Skeletal muscle satellite cell (primary cell): Measurements from ENCODE around the gene UBXN1. TPM values are rescaled to one million over a fixed set of nuclear protein-coding genes. Genes with fewer than 3 reads are reported as not detected.
A peak's percentile ranks its signal among the peaks of the same experiment; 100 is the strongest.

ENCODE experiments used
- H3K27me3 ChIP-seq: 2 replicates; pipeline ENCODE4 v1.7.0; 2013; ENCODE audit warnings: low read length; ENCODE audit not compliant: control insufficient read depth, insufficient read depth
- H3K36me3 ChIP-seq: 2 replicates; pipeline ENCODE4 v1.7.0; 2013; ENCODE audit warnings: mild to moderate bottlenecking, control low read depth, low read length; ENCODE audit not compliant: insufficient read depth
- H3K4me1 ChIP-seq: 2 replicates; pipeline ENCODE4 v1.7.0; 2013; ENCODE audit warnings: low read length; ENCODE audit not compliant: control insufficient read depth, insufficient read depth
- H3K4me2 ChIP-seq: 2 replicates; pipeline ENCODE4 v1.7.0; 2013; ENCODE audit warnings: mild to moderate bottlenecking, low read length
- H3K4me3 ChIP-seq: 2 replicates; pipeline ENCODE4 v1.7.0; 2013; ENCODE audit warnings: low read length
- H3K9ac ChIP-seq: 2 replicates; pipeline ENCODE4 v1.7.0; 2013; ENCODE audit warnings: mild to moderate bottlenecking, low read depth, low read length, moderate library complexity
- H3K9me3 ChIP-seq: replicated peaks from 2 replicates; pipeline ENCODE4 v1.7.0; 2013; ENCODE audit warnings: mild to moderate bottlenecking, control low read depth, low read length
- total RNA-seq: library from RNA; depleted of rRNA; stranded (reverse); fragments of >200 nt; gene quantifications from 2 replicates; pipeline ENCODE4 v1.2.3, GENCODE V29; 2012; rRNA removed

The UBXN1 gene
- 74.3 and 81.3 TPM in 2 replicates for total RNA-seq

- Histone ChIP-seq H3K4me3 (peak within 1 kb of the TSS; percentile 91), H3K36me3 (peaks cover 17% of the 10 kb centered on the region), H3K27me3 (no peaks in the 10 kb centered on the region), H3K9ac (peak within 1 kb of the TSS; percentile 96), H3K4me1 (peaks cover 24% of the 10 kb centered on the region), H3K4me2 (peak within 1 kb of the TSS; percentile 85), H3K9me3 (no peaks in the 10 kb centered on the region)
These were observed at the start of gene UBXN1 for GRCh38 chr11:62678770-62679696. UBXN1 (minus strand) TSS chr11:62679073; CDS start chr11:62678923, 150 bp downstream.

GRCh38 chr11:62728171-62728988, 49.5 kb upstream of the UBXN1 start, which contains the start of gene TTC9C:
TTC9C (plus strand) TSS chr11:62728486; CDS start chr11:62728849, 363 bp downstream.
- Histone ChIP-seq H3K36me3 (peaks cover 28% of the 10 kb centered on the region), H3K4me1 (peaks cover 17% of the 10 kb centered on the region), H3K4me3 (peak within 1 kb of the TSS; percentile 85), H3K9me3 (no peaks in the 10 kb centered on the region), H3K4me2 (peak within 1 kb of the TSS; percentile 96), H3K27me3 (no peaks in the 10 kb centered on the region), H3K9ac (peak within 1 kb of the TSS; percentile 91)

GRCh38 chr11:62727872-62728170, 48.9 kb upstream of the UBXN1 start:
- peaks cover 17% of the 10 kb centered on the region for H3K4me1 ChIP-seq
- peak overlapping the region; percentile 91 for H3K9ac ChIP-seq

GRCh38 chr11:62727165-62727871, 48.4 kb upstream of the UBXN1 start, which contains the start of gene HNRNPUL2:
HNRNPUL2 (minus strand) TSS chr11:62727457; CDS start chr11:62727156, 301 bp downstream.
- peaks cover 17% of the 10 kb centered on the region for H3K4me1 ChIP-seq
- H3K9ac ChIP-seq, result peak within 1 kb of the TSS; percentile 91
- no peaks in the 10 kb centered on the region for H3K9me3 ChIP-seq
- peak within 1 kb of the TSS; percentile 96 for H3K4me2 ChIP-seq
- peak within 1 kb of the TSS; percentile 85 for H3K4me3 ChIP-seq
- no peaks in the 10 kb centered on the region for H3K27me3 ChIP-seq
- H3K36me3 ChIP-seq, result peaks cover 30% of the 10 kb centered on the region

More at GRCh38 chr11:62727872-62728170, 48.9 kb upstream of the UBXN1 start:
- H3K4me2 ChIP-seq, result peak overlapping the region; percentile 96
- H3K36me3 ChIP-seq, result peaks cover 27% of the 10 kb centered on the region
- peak overlapping the region; percentile 85 for H3K4me3 ChIP-seq
- no peaks in the 10 kb centered on the region for H3K27me3 ChIP-seq
- H3K9me3 ChIP-seq, result no peaks in the 10 kb centered on the region

GRCh38 chr11:62726915-62727164, 48.0 kb upstream of the UBXN1 start:
- Histone ChIP-seq H3K9me3 (no peaks in the 10 kb centered on the region), H3K4me2 (peak overlapping the region; percentile 96), H3K4me3 (peak overlapping the region; percentile 85), H3K36me3 (peaks cover 35% of the 10 kb centered on the region), H3K4me1 (peaks cover 17% of the 10 kb centered on the region), H3K27me3 (no peaks in the 10 kb centered on the region), H3K9ac (peak overlapping the region; percentile 91)

GRCh38 chr11:62726156-62726914, 47.5 kb upstream of the UBXN1 start:
- Histone ChIP-seq H3K27me3 (no peaks in the 10 kb centered on the region), H3K4me1 (peaks cover 17% of the 10 kb centered on the region), H3K4me3 (peak overlapping the region; percentile 85), H3K4me2 (peak overlapping the region; percentile 96), H3K36me3 (peaks cover 40% of the 10 kb centered on the region), H3K9ac (peak overlapping the region; percentile 91), H3K9me3 (no peaks in the 10 kb centered on the region)

- Histone ChIP-seq H3K9me3 (no peaks in the 10 kb centered on the region), H3K36me3 (peaks cover 47% of the 10 kb centered on the region), H3K4me2 (peak overlapping the region; percentile 96), H3K9ac (peak overlapping the region; percentile 91), H3K4me3 (peak overlapping the region; percentile 85), H3K4me1 (peaks cover 17% of the 10 kb centered on the region), H3K27me3 (no peaks in the 10 kb centered on the region)
These were observed 46.8 kb upstream of the UBXN1 start for GRCh38 chr11:62725646-62726045.

- H3K9ac ChIP-seq, result peak overlapping the region; percentile 91
- peaks cover 60% of the 10 kb centered on the region for H3K36me3 ChIP-seq
- H3K4me3 ChIP-seq, result peak overlapping the region; percentile 85
These were observed 45.3 kb upstream of the UBXN1 start for GRCh38 chr11:62724171-62724570.

GRCh38 chr11:62721994-62722393, 43.1 kb upstream of the UBXN1 start:
- Histone ChIP-seq H3K36me3 (peaks cover 76% of the 10 kb centered on the region), H3K27me3 (no peaks in the 10 kb centered on the region), H3K4me1 (peaks cover 8% of the 10 kb centered on the region), H3K4me2 (no peak overlapping the region), H3K9ac (no peak overlapping the region), H3K9me3 (no peaks in the 10 kb centered on the region), H3K4me3 (no peak overlapping the region)

More at GRCh38 chr11:62724171-62724570, 45.3 kb upstream of the UBXN1 start:
- Histone ChIP-seq H3K27me3 (no peaks in the 10 kb centered on the region), H3K9me3 (no peaks in the 10 kb centered on the region), H3K4me1 (peaks cover 8% of the 10 kb centered on the region), H3K4me2 (peak overlapping the region; percentile 96)

- H3K4me2 ChIP-seq, result no peak overlapping the region
- no peaks in the 10 kb centered on the region for H3K27me3 ChIP-seq
These were observed 40.6 kb upstream of the UBXN1 start for GRCh38 chr11:62719302-62719978.

More at GRCh38 chr11:62719302-62719978, 40.6 kb upstream of the UBXN1 start:
- H3K4me3 ChIP-seq, result no peak overlapping the region
- H3K36me3 ChIP-seq, result peaks cover 87% of the 10 kb centered on the region
- no peak overlapping the region for H3K9ac ChIP-seq
- H3K4me1 ChIP-seq, result peaks cover 3% of the 10 kb centered on the region
- H3K9me3 ChIP-seq, result no peaks in the 10 kb centered on the region
